Spleen (tissue), 11 donors: ENCODE results near the gene CNTNAP2. TPM values are rescaled to one million over a fixed set of nuclear protein-coding genes. Genes with fewer than 3 reads are reported as not detected.

Experiments
- DNase-seq: peaks from one replicate; pipeline ENCODE4 v3.0.0-alpha.2; 2020
- H3K27ac ChIP-seq, 8 donors: fragments of 200-600 bp; sonication (generic) in 7 of 8; 1 replicate in 4 of 8; 2 replicates in 4 of 8; pipeline versions ENCODE4 v1.5.0 to v1.8.0; 2016 to 2021; ENCODE audit warnings: inconsistent platforms in 4 of 8, mild to moderate bottlenecking in 4 of 8, moderate library complexity in 1 of 8
- H3K27me3 ChIP-seq, 7 donors: fragments of 200-600 bp; sonication (generic) in 6 of 7; replicated peaks in 1 of 7; 1 replicate in 4 of 7; 2 replicates in 3 of 7; pipeline versions ENCODE4 v1.5.0 to v1.8.0; 2016 to 2021; ENCODE audit warnings: inconsistent platforms in 3 of 7, mild to moderate bottlenecking in 1 of 7
- H3K36me3 ChIP-seq, 6 donors: fragments of 200-600 bp; sonication (generic) in 5 of 6; 1 replicate in 4 of 6; 2 replicates in 2 of 6; pipeline versions ENCODE4 v1.5.0 to v1.8.0; 2016 to 2021; ENCODE audit warnings: inconsistent platforms in 2 of 6
- H3K4me1 ChIP-seq, 6 donors: fragments of 200-600 bp; sonication (generic) in 5 of 6; 1 replicate in 3 of 6; 2 replicates in 3 of 6; pipeline versions ENCODE4 v1.5.0 to v1.8.0; 2016 to 2021; ENCODE audit warnings: inconsistent platforms in 3 of 6
- H3K4me3 ChIP-seq, 8 donors: fragments of 200-600 bp; sonication (generic) in 7 of 8; 1 replicate in 4 of 8; 2 replicates in 4 of 8; pipeline versions ENCODE4 v1.5.0 to v1.8.0; 2016 to 2021; ENCODE audit warnings: inconsistent platforms in 4 of 8, mild to moderate bottlenecking in 4 of 8, moderate library complexity in 2 of 8
- H3K9me3 ChIP-seq, 8 donors: fragments of 200-600 bp; sonication (generic) in 7 of 8; 1 replicate in 4 of 8; 2 replicates in 4 of 8; pipeline versions ENCODE4 v1.5.0 to v1.8.0; 2016 to 2021; ENCODE audit warnings: inconsistent platforms in 4 of 8
- CTCF ChIP-seq, 11 experiments: fragments of 200-600 bp in 7 of 11; fragments of 450-650 bp in 4 of 11; sonication (generic) in 4 of 11; IDR thresholded peaks in 8 of 11; conservative IDR thresholded peaks in 3 of 11; 1 replicate in 7 of 11; 2 replicates in 4 of 11; pipeline versions ENCODE4 v1.4.0 to v1.8.0; 2016 to 2021; ENCODE audit warnings: antibody characterized with exemption in 11 of 11, inconsistent platforms in 4 of 11, mild to moderate bottlenecking in 1 of 11
- POLR2A ChIP-seq, 3 donors: fragments of 450-650 bp; IDR thresholded peaks; one replicate each; pipeline ENCODE4 v1.5.1; 2017; ENCODE audit warnings: antibody characterized with exemption in 3 of 3, mild to moderate bottlenecking in 1 of 3
- POLR2AphosphoS5 ChIP-seq, 3 donors: sonication (generic); formaldehyde crosslinking; IDR thresholded peaks; one replicate each; pipeline ENCODE4 v1.5.1; 2017; ENCODE audit warnings: antibody characterized with exemption in 3 of 3
- WGBS, 5 donors: extraction: QIAGEN DNeasy Blood & Tissue Kit in 3 of 5; methylation state at CpG; one replicate each; pipeline versions ENCODE4 v1.1.5 to v1.1.7; 2013 to 2018; 5-methylcytosine and 5-hydroxymethylcytosine counted together
- intact Hi-C: fragments of 100-400 bp; cut with DNase I; formaldehyde crosslinking; loops from one replicate; pipeline ENCODE4 v1.15.0; 2023; ENCODE audit warnings: low total_unique reads
- polyA plus RNA-seq, 3 donors: library from polyadenylated mRNA; stranded (reverse); fragments of 200-250 nt; gene quantifications; one replicate each; pipeline ENCODE4 v1.2.1, GENCODE V29; 2013
- total RNA-seq, 7 donors: library from RNA; depleted of rRNA in 3 of 7; stranded (reverse); fragments of >200 nt in 3 of 7; fragmentation: NEBNext Ultra II Directional in 4 of 7; extraction: Animal tissue kit (Norgen Biotek cat#: 25700) in 4 of 7; gene quantifications; one replicate each; pipeline versions ENCODE4 v1.1.0 to v1.2.1, GENCODE V29; 2016 to 2021
- donor health status: healthy with polysubstance abuse.
- donor health status: DM: no; HTN: no; CAD: no; lungs with moderate emphysema.
- donor health status: DM: no; HTN: no; CAD: no.
- donor health status: Bipolar disorder and iron deficiency.
- donor health status: healthy.
- donor health status: DM: no; HTN: no; CAD: no.
- donor health status: DM: yes; HTN: yes; CAD: no.

Gene CNTNAP2
- total and polyA plus RNA-seq, 10 donors: 0.13 to 2.0 (median 0.82) TPM

GRCh38 chr7:147197006-147197405, 1080.4 kb downstream of the CNTNAP2 start:
- DNase-seq: no peak
- TF ChIP-seq POLR2AphosphoS5 (IDR thresholded peaks at IDR 0.05): no peak
- TF ChIP-seq CTCF (IDR thresholded peaks at IDR 0.05 in 8 of 11, conservative IDR thresholded peaks at IDR 0.05 in 3 of 11): no peak
- TF ChIP-seq POLR2A (IDR thresholded peaks at IDR 0.05): no peak
- Histone ChIP-seq H3K36me3 (no peaks in the 10 kb centered on the region), H3K27me3 (no peaks in the 10 kb centered on the region), H3K4me3 (no peak overlapping the region), H3K9me3 (peaks cover 0 to 14% (median 0%) of the 10 kb centered on the region in 8 donors), H3K4me1 (no peaks in the 10 kb centered on the region), H3K27ac (no peak overlapping the region)
- WGBS, 5 donors: 88 to 96% (median 90%) methylated on average over 7 of the region's 7 CpGs
- intact Hi-C loops: no loop called here

GRCh38 chr7:147199868-147200267, 1083.3 kb downstream of the CNTNAP2 start:
- no peaks in the 10 kb centered on the region for H3K4me1 ChIP-seq
- intact Hi-C loops: no loop called here
- no peaks in the 10 kb centered on the region for H3K27me3 ChIP-seq
- DNase-seq: no peak
- no peaks in the 10 kb centered on the region for H3K36me3 ChIP-seq
- 72 to 100% (median 86%) methylated on average over 1 of the region's 1 CpG for WGBS, 5 donors
- TF ChIP-seq POLR2AphosphoS5 (IDR thresholded peaks at IDR 0.05): no peak
- TF ChIP-seq CTCF (IDR thresholded peaks at IDR 0.05 in 8 of 11, conservative IDR thresholded peaks at IDR 0.05 in 3 of 11): no peak
- no peak for TF ChIP-seq POLR2A (IDR thresholded peaks at IDR 0.05)
- H3K4me3 ChIP-seq: no peak overlapping the region
- no peak overlapping the region for H3K27ac ChIP-seq
- peaks cover 0 to 14% (median 1%) of the 10 kb centered on the region in 8 donors for H3K9me3 ChIP-seq

- Histone ChIP-seq H3K27me3 (no peaks in the 10 kb centered on the region), H3K27ac (no peak overlapping the region), H3K9me3 (peaks cover 0 to 15% (median 0%) of the 10 kb centered on the region in 8 donors), H3K36me3 (no peaks in the 10 kb centered on the region), H3K4me1 (no peaks in the 10 kb centered on the region), H3K4me3 (no peak overlapping the region)
- no peak for DNase-seq
- intact Hi-C loops: no loop called here
- 81 to 100% (median 88%) methylated on average over 1 of the region's 1 CpG for WGBS, 5 donors
- TF ChIP-seq CTCF (IDR thresholded peaks at IDR 0.05 in 8 of 11, conservative IDR thresholded peaks at IDR 0.05 in 3 of 11): no peak
- TF ChIP-seq POLR2AphosphoS5 (IDR thresholded peaks at IDR 0.05): no peak
- TF ChIP-seq POLR2A (IDR thresholded peaks at IDR 0.05): no peak
Observed at GRCh38 chr7:147207988-147208387, 1091.4 kb downstream of the CNTNAP2 start.

- Histone ChIP-seq H3K9me3 (peaks cover 0 to 8% (median 0%) of the 10 kb centered on the region in 8 donors), H3K36me3 (no peaks in the 10 kb centered on the region), H3K4me3 (no peak overlapping the region), H3K27ac (no peak overlapping the region), H3K27me3 (no peaks in the 10 kb centered on the region), H3K4me1 (no peaks in the 10 kb centered on the region)
- 69 to 85% (median 72%) methylated on average over 2 of the region's 2 CpGs for WGBS, 5 donors
- intact Hi-C loops: no loop called here
- DNase-seq: no peak
- no peak for TF ChIP-seq POLR2A (IDR thresholded peaks at IDR 0.05)
- TF ChIP-seq CTCF (IDR thresholded peaks at IDR 0.05 in 8 of 11, conservative IDR thresholded peaks at IDR 0.05 in 3 of 11): no peak
- no peak for TF ChIP-seq POLR2AphosphoS5 (IDR thresholded peaks at IDR 0.05)
Observed at GRCh38 chr7:147231275-147231674, 1114.7 kb downstream of the CNTNAP2 start.
